CD4-positive, alpha-beta T cell treated with Interleukin-15 for 1 hour (primary cell): ENCODE measurements around the gene THAP3.

Source experiments
- DNase-seq: peaks from one replicate; pipeline ENCODE4 v3.0.0-alpha.2; 2020

Gene THAP3

DNA sequence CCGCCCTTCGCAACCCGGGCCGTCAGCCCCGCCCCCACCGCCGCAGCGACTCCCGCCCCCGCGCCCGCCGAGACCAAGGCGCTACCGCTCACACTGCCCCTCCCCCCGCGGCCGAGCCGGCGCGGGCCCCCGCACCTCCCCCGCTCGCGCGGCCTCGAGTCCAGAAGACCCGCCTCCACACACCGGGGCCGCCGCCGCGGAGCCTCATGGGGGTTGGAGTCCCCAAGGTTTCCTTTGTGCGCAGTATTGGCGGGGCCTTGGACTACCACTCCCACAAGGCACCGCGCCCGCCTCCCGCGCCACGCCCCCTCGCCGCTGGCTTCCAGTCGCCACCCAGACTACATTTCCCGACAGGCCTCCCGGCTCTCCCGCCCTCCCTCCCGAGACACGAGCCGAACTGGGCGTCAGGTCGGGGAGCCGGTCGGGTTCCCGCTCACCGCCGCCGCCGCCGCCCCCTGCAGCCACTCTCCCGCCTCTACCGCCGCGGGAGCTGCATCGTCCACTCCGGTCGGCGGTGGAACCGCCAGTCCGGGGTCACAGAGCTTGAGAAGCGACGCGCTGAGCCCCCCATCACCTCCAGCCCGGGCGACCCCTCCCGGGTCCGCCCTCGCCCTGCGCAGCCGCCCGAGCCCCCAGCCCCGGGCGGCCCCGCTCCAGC, 11.2 kb upstream of the THAP3 start, which contains the start of gene PHF13:
Gene PHF13, plus strand, starts transcription at position 371 of the 658 bp plus-strand sequence. CDS start 336 bp downstream, outside the sequence.
- DNase-seq = peak; percentile 99

GRCh38 chr1:6614019-6614928, 10.4 kb upstream of the THAP3 start:
- peak; percentile 41 for DNase-seq

DNA sequence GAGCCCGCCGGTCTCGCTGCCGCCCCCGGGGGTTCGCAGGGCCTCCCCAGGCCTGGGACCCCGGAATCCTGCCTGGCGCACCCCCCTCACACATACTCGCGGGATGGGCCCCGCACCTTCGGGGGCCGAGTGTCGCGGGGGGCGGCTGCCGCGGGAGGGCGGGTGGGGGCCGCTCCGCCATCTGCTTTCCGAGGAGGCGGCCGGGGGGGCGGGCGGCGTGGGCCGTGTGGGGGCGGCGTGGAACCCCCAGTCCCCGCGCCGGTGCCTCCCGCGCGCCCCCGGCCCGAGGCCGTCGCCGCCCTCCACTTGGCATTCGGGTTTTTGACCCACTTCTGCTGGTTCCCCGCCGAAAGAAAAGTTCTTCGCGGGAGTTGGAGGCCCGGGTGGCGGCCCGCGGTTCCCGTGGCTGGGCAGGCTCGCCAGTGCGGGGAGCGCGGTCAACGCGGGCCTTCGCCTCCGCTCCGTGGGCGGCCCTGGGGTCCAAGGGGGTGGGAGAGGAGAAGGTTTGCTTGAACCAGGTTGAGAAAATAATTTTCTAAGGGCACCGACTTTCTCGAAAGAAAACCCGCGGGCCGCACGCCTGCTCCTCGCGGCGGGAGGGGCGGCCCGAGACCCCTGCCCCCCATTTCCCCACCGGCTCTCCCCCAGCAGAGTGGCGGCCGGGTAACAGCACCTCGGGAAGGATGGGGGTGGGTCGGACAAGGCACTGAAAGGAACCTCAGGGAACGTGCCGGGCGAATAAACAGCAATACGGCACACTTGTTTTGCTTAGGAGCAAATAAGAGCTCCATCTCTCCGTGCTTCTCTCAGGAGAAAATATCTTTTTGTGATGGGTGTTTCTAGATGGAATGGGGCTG, 9.5 kb upstream of the THAP3 start:
- DNase-seq = no peak

DNA sequence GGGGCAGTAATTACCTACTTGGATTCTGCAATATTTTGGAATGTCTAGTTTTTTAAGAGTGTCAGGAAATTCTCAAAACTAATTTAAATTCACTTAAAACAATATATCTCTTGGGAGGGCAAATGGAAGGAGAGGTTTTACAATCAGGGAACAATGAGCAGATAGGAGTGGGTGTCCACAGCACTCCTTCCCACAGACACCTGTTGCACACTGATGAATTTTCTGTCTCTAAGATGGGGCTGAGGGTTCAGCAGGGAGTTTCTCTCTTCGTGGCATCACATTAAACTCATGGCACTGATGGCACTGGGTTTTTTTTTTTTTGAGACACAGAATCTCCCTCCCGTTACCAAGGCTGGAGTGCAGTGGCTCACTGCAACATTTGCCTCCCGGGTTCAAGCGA, 5.6 kb upstream of the THAP3 start:
- DNase-seq = no peak

- no peak for DNase-seq
Measured at GRCh38 chr1:6621429-6622391, 3.0 kb upstream of the THAP3 start.

DNA sequence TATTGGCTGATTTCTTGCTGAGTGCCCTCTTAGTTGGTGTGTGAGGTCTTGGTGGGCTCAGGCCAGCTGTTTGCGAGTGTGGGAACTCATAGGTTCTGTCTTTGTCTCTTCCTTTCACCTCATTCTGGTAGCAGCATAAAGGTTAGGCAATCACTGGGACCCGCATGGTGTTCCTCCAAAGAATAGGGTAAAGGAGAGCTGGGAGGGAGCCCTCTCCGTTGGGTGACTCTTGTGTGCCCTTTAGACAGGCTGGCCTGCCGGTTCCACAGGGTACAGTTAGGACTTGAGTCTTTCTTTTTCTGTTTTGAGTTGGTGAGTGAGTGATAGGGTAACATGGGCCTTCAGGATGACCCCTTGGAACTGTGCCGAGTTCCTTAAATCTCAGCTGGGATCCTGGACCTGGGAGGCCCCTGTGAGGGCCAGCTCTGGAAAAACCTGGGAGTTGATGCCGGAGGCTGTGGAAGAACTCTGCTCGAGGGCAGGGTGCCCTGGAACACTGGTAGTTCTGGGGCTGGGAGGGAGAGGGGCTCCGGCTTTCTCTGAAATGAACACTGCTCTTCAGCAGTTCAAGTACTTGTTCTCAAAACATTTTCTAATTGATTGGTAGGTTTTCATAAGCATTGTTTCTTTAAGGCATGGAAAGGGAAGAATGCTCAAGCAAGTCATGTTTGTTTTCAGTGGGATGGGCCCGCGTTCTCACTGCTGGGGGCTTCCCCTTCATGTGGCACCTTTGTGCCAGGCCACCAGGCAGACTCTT, 2.1 kb upstream of the THAP3 start:
- no peak for DNase-seq

- DNase-seq = no peak
Measured at GRCh38 chr1:6623269-6623965, 1.3 kb upstream of the THAP3 start.

- no peak for DNase-seq
Measured at GRCh38 chr1:6625584-6626149, 999 bp downstream of the THAP3 start.

- DNase-seq = no peak
Measured at GRCh38 chr1:6627031-6627430, 2.4 kb downstream of the THAP3 start.

- DNase-seq = no peak
Measured at GRCh38 chr1:6627841-6628545, 3.3 kb downstream of the THAP3 start.

DNA sequence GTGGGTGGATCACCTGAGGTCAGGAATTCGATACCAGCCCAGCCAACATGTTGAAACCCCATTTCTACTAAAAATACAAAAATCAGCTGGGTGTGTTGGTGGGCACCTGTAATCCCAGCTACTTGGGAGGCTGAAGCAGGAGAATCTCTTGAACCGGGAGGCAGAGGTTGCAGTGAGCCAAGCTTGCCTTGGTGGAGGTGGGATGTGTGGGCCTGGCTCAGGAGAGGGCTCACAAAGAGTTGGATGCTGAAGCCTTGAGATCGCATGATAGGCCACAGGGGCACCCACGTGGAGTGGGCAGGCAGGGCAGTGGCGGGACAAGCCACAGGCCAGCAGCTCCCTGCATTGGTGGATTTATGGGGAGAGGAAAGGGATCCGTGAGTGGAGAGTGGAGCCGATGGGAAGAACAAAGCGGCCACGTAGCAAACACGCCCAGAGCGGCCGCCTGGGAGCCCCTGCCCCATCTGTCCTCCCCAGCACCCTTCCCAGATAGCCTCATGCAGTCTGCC, 4.4 kb downstream of the THAP3 start:
- DNase-seq = no peak

DNA sequence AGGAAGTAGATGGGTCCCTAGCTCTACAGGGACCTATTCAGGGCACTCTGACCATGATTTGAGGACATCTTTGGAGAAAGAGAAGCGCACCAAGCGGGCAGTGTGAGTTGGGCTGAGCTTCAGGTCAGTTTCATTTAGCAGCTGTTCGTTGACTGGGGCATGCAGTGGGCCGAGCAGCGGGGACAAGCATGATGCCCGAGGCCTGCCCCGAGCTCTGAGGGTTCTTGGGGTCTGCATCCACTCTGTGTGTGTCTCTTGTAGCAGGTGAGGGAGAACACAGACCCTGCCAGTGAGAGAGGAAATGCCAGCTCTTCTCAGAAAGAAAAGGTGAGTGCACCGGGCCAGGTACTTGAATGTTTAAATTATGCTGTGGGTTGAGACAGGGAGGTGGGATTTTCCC, 5.4 kb downstream of the THAP3 start:
- no peak for DNase-seq

GRCh38 chr1:6631058-6631457, 6.4 kb downstream of the THAP3 start:
- no peak for DNase-seq

DNA sequence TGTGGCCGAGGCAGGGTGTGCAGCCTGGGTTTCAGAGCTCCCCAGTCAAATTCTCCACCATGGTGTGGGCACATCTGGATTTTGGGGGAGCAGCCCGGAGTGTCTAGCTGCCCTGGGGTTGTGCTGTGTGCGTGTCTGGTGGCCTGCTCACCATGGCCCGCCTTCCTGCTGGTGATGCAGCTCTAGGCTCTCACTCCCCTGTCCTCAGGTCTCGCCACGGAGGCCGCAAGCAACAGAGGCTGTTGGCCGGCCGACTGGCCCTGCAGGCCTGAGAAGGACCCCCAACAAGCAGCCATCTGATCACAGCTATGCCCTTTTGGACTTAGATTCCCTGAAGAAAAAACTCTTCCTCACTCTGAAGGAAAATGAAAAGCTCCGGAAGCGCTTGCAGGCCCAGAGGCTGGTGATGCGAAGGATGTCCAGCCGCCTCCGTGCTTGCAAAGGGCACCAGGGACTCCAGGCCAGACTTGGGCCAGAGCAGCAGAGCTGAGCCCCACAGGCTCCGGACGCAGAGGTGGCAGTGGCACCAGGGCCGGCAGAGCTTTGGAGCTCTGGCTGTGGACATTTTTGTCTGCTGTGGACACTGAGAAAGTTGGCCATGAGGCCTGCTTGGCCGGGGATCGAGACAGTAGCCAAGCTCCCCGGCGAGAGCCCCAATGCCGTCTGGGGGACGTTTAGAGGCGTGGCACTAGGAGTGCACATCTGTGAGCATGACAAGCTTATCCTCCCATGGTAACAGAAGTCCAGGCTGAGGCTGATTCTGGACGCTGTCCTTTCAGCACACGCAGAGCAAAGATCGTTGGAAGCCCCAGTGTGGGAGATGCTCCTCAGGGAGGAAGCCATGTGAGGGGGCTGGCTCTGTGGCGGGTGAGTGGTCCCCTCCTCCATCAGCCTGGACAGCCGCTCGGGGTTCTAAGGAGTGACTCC, 8.2 kb downstream of the THAP3 start:
- no peak for DNase-seq

GRCh38 chr1:6634371-6635052, 9.8 kb downstream of the THAP3 start:
- DNase-seq = peak; percentile 33

GRCh38 chr1:6635161-6635909, 10.7 kb downstream of the THAP3 start:
- DNase-seq = no peak
